H1 (cell line): ENCODE measurements around the gene CYP27C1. TPM values are rescaled to one million over a fixed set of nuclear protein-coding genes. Genes with fewer than 3 reads are reported as not detected.
A peak's percentile ranks its signal among the peaks of the same experiment; 100 is the strongest.

ENCODE experiments used
- CTCF ChIA-PET: fragments of 300-600 bp; sonication (Branson Sonifier 250); formaldehyde crosslinking; loops from one replicate; lab custom pipeline; 2021; ENCODE audit not compliant: partially characterized antibody; lab: Charles Lee
- POLR2A ChIA-PET: fragments of 300-600 bp; sonication (Branson Sonifier 250); formaldehyde crosslinking; loops from one replicate; lab custom pipeline; 2021; ENCODE audit warnings: inconsistent platforms; ENCODE audit not compliant: partially characterized antibody; lab: Charles Lee
- DNase-seq, 2 experiments: peaks; one replicate each; pipeline versions ENCODE4 v3.0.0 to v3.0.0-alpha.2; 2010 to 2022; ENCODE audit warnings: low spot score in 2 of 2, low read depth in 1 of 2, mixed read lengths in 1 of 2
- FAIRE-seq: peaks from 2 replicates; lab custom pipeline; 2011; peaks lifted over from hg19 to GRCh38; lab: Jason Lieb, UNC
- H2AFZ ChIP-seq: 2 replicates; pipeline ENCODE4 v1.8.1; 2012; ENCODE audit warnings: low read length, inconsistent platforms
- H2AK5ac ChIP-seq: 2 replicates; pipeline ENCODE4 v1.6.1; 2013; ENCODE audit warnings: low read depth, low read length
- H2BK120ac ChIP-seq: replicated peaks from 2 replicates; pipeline ENCODE3; 2013; ENCODE audit warnings: low read depth, low read length, inconsistent platforms
- H2BK12ac ChIP-seq: 2 replicates; pipeline ENCODE4 v1.6.1; 2013; ENCODE audit warnings: low read depth, low read length
- H2BK15ac ChIP-seq: 2 replicates; pipeline ENCODE4 v1.6.1; 2013; ENCODE audit warnings: low read length
- H2BK20ac ChIP-seq: 2 replicates; pipeline ENCODE4 v1.6.1; 2013; ENCODE audit warnings: low read length
- H2BK5ac ChIP-seq: 2 replicates; pipeline ENCODE4 v1.6.1; 2013; ENCODE audit warnings: low read depth, low read length
- H3K14ac ChIP-seq: 2 replicates; pipeline ENCODE4 v1.6.1; 2013; ENCODE audit warnings: inconsistent platforms; ENCODE audit not compliant: insufficient read length
- H3K18ac ChIP-seq: 2 replicates; pipeline ENCODE4 v1.6.1; 2013; ENCODE audit warnings: low read length; ENCODE audit errors: extremely low read depth
- H3K23ac ChIP-seq: 2 replicates; pipeline ENCODE4 v1.6.1; 2013; ENCODE audit warnings: inconsistent platforms; ENCODE audit not compliant: insufficient read length
- H3K23me2 ChIP-seq: 2 replicates; pipeline ENCODE4 v1.6.1; 2013; ENCODE audit warnings: low read depth, low read length
- H3K27ac ChIP-seq: 2 replicates; pipeline ENCODE4 v1.6.1; 2011; ENCODE audit warnings: low read depth, low read length, inconsistent platforms
- H3K27me3 ChIP-seq, 4 experiments: replicated peaks in 1 of 4; 1 replicate in 1 of 4; 2 replicates in 3 of 4; pipeline versions ENCODE4 v1.6.1 to v1.8.1; 2011 to 2013; ENCODE audit warnings: low read length in 3 of 4, mild to moderate bottlenecking in 3 of 4, inconsistent platforms in 2 of 4, mixed read lengths in 2 of 4, moderate library complexity in 1 of 4; ENCODE audit not compliant: control insufficient read depth in 3 of 4, insufficient read depth in 3 of 4; ENCODE audit errors: extremely low read depth in 1 of 4
- H3K36me3 ChIP-seq, 4 experiments: 2 replicates each; pipeline versions ENCODE4 v1.6.1 to v1.8.1; 2011 to 2013; ENCODE audit warnings: mild to moderate bottlenecking in 4 of 4, low read length in 3 of 4, moderate library complexity in 2 of 4, control low read depth in 1 of 4, inconsistent platforms in 1 of 4; ENCODE audit not compliant: insufficient read depth in 4 of 4, control insufficient read depth in 2 of 4
- H3K4ac ChIP-seq: replicated peaks from 2 replicates; pipeline ENCODE3; 2013; ENCODE audit warnings: low read length, low read depth, mixed read lengths, inconsistent platforms; ENCODE audit not compliant: insufficient read length
- H3K4me1 ChIP-seq, 4 experiments: replicated peaks in 1 of 4; 1 replicate in 1 of 4; 2 replicates in 3 of 4; pipeline versions ENCODE4 v1.6.1 to v1.8.1; 2011 to 2013; ENCODE audit warnings: low read length in 3 of 4, inconsistent platforms in 2 of 4, mixed read lengths in 1 of 4; ENCODE audit not compliant: insufficient read depth in 4 of 4, control insufficient read depth in 3 of 4
- H3K4me2 ChIP-seq, 2 experiments: 2 replicates each; pipeline versions ENCODE4 v1.6.1 to v1.8.1; 2011 to 2013; ENCODE audit warnings: low read depth in 2 of 2, low read length in 2 of 2, control low read depth in 1 of 2, inconsistent platforms in 1 of 2, mild to moderate bottlenecking in 1 of 2; ENCODE audit not compliant: insufficient read depth in 1 of 2
- H3K4me3 ChIP-seq, 4 experiments: fragments of 200-600, 300-600 bp in 1 of 4; sonication (generic), shearing (Covaris generic), sonication (Bioruptor Twin) in 1 of 4; 2 replicates each; pipeline versions ENCODE4 v1.5.1 to v1.8.1; 2011 to 2016; ENCODE audit warnings: low read length in 4 of 4, low read depth in 3 of 4, control low read depth in 2 of 4, inconsistent platforms in 2 of 4, mild to moderate bottlenecking in 2 of 4, mixed read lengths in 1 of 4, moderate library complexity in 1 of 4; ENCODE audit not compliant: insufficient read depth in 2 of 4; ENCODE audit errors: extremely low read depth in 1 of 4
- H3K56ac ChIP-seq: replicated peaks from 2 replicates; pipeline ENCODE3; 2013; ENCODE audit warnings: low read depth, mild to moderate bottlenecking, mixed read lengths, low read length, inconsistent platforms; ENCODE audit not compliant: insufficient read length
- H3K79me1 ChIP-seq: 2 replicates; pipeline ENCODE4 v1.6.1; 2013; ENCODE audit warnings: low read depth, low read length, control low read depth
- H3K79me2 ChIP-seq, 2 experiments: 2 replicates each; pipeline versions ENCODE4 v1.6.1 to v1.8.1; 2012 to 2013; ENCODE audit warnings: low read length in 2 of 2, mild to moderate bottlenecking in 2 of 2, inconsistent platforms in 1 of 2; ENCODE audit not compliant: insufficient read depth in 2 of 2, control insufficient read depth in 1 of 2
- H3K9ac ChIP-seq, 4 experiments: replicated peaks in 1 of 4; 1 replicate in 1 of 4; 2 replicates in 3 of 4; pipeline versions ENCODE4 v1.6.1 to v1.8.1; 2011 to 2013; ENCODE audit warnings: low read depth in 3 of 4, low read length in 3 of 4, control low read depth in 2 of 4, mild to moderate bottlenecking in 2 of 4, moderate library complexity in 2 of 4, inconsistent platforms in 1 of 4; ENCODE audit errors: extremely low read depth in 1 of 4
- H3K9me3 ChIP-seq, 2 experiments: 2 replicates each; pipeline versions ENCODE4 v1.6.1 to v1.8.1; 2012 to 2013; ENCODE audit warnings: mild to moderate bottlenecking in 2 of 2, moderate library complexity in 2 of 2, control low read depth in 1 of 2, inconsistent platforms in 1 of 2, low read depth in 1 of 2, low read length in 1 of 2, mixed read lengths in 1 of 2; ENCODE audit not compliant: insufficient read depth in 2 of 2
- H4K20me1 ChIP-seq, 2 experiments: replicated peaks in 1 of 2; 2 replicates each; pipeline versions ENCODE3 to v1.8.1; 2011 to 2013; ENCODE audit warnings: inconsistent platforms in 2 of 2, low read length in 2 of 2, mild to moderate bottlenecking in 1 of 2; ENCODE audit not compliant: insufficient read depth in 2 of 2, control insufficient read depth in 1 of 2
- H4K5ac ChIP-seq: 2 replicates; pipeline ENCODE4 v1.6.1; 2013; ENCODE audit warnings: low read length, low read depth, mixed read lengths, inconsistent platforms; ENCODE audit not compliant: insufficient read length
- H4K8ac ChIP-seq: 2 replicates; pipeline ENCODE4 v1.8.0; 2013; ENCODE audit warnings: mild to moderate bottlenecking, moderate library complexity, low read length, inconsistent platforms; ENCODE audit not compliant: insufficient read depth; ENCODE audit errors: extremely low read depth
- H4K91ac ChIP-seq: replicated peaks from 2 replicates; pipeline ENCODE3; 2013; ENCODE audit warnings: low read length, mixed read lengths, inconsistent platforms; ENCODE audit not compliant: insufficient read length
- EGR1 ChIP-seq: IDR thresholded peaks from 2 replicates; pipeline ENCODE4 v1.6.1; 2011; ENCODE audit warnings: low read depth, low read length, borderline replicate concordance
- GABPA ChIP-seq: IDR thresholded peaks from 2 replicates; pipeline ENCODE4 v1.6.1; 2011; ENCODE audit warnings: mild to moderate bottlenecking, low read length, moderate library complexity, borderline replicate concordance; ENCODE audit not compliant: insufficient read depth
- JUN ChIP-seq: IDR thresholded peaks from 2 replicates; pipeline ENCODE4 v1.6.1; 2011; ENCODE audit warnings: low read depth, mild to moderate bottlenecking, improper control_type of control experiment, low read length
- RNF2 ChIP-seq: fragments of 200-900, 300-1000 bp; sonication (generic); IDR thresholded peaks from 2 replicates; pipeline ENCODE4 v1.7.1; 2016; ENCODE audit warnings: borderline replicate concordance, low read depth, mild to moderate bottlenecking, antibody characterized with exemption, low read length; ENCODE audit not compliant: poor library complexity, severe bottlenecking; ENCODE audit errors: missing control alignments
- SP4 ChIP-seq: IDR thresholded peaks from 2 replicates; pipeline ENCODE4 v1.6.1; 2012; ENCODE audit warnings: low read length, inconsistent platforms
- SRF ChIP-seq: IDR thresholded peaks from 2 replicates; pipeline ENCODE4 v1.6.1; 2011; ENCODE audit warnings: mild to moderate bottlenecking, low read depth, low read length, moderate library complexity
- WGBS, 2 experiments: shearing (Covaris generic) in 1 of 2; methylation state at CpG; one replicate each; pipeline versions ENCODE4 v1.1.6 to v1.1.7; 2013 to 2015; ENCODE audit warnings: low lambda C conversion rate in 2 of 2, mixed read lengths in 2 of 2, inconsistent platforms in 1 of 2, low coverage in 1 of 2, missing lambda C conversion rate in 1 of 2; ENCODE audit not compliant: insufficient replicate concordance in 2 of 2, insufficient coverage in 1 of 2, insufficient read length in 1 of 2; ENCODE audit errors: extremely low coverage in 1 of 2, missing lambda C conversion rate in 1 of 2; 5-methylcytosine and 5-hydroxymethylcytosine counted together
- polyA plus RNA-seq, 7 experiments: library from polyadenylated mRNA; depleted of rRNA in 3 of 7; stranded (reverse) in 5 of 7; unstranded in 2 of 7; fragments of >200 nt in 5 of 7; fragments of 200-250 nt in 2 of 7; gene quantifications; 1 replicate in 5 of 7; 2 replicates in 1 of 7; 4 replicates in 1 of 7; pipeline versions ENCODE4 v1.2.1 to v1.2.3, GENCODE V29; 2011 to 2013; ENCODE audit warnings: missing spikeins in 2 of 7, mixed read lengths in 2 of 7
- total RNA-seq: library from RNA; stranded (reverse); fragmentation: NEBNext Ultra II Directional; extraction: Animal tissue kit (Norgen Biotek cat#: 25700); gene quantifications from 2 replicates; pipeline ENCODE4 v1.2.1, GENCODE V29; 2021
- TF ChIP-seq, protein P1 (sequence below), 3 experiments: IDR thresholded peaks; 1 replicate in 2 of 3; 2 replicates in 1 of 3; pipeline versions ENCODE4 v1.5.1 to v1.6.1; 2011; ENCODE audit warnings: low read length in 3 of 3, mild to moderate bottlenecking in 3 of 3, inconsistent platforms in 2 of 3, low read depth in 1 of 3, moderate library complexity in 1 of 3; ENCODE audit not compliant: insufficient read depth in 1 of 3; ENCODE audit errors: control extremely low read depth in 1 of 3
- TF ChIP-seq, protein P2 (sequence below): IDR thresholded peaks from 2 replicates; pipeline ENCODE4 v1.6.1; 2011; ENCODE audit warnings: low read length, improper control_type of control experiment

CYP27C1 gene
- total and polyA plus RNA-seq, 2 of the 8 experiments (the other 6 are each of a cell fraction or from before 2014, with no cell fraction given), result 1.3 to 3.2 TPM

DNA sequence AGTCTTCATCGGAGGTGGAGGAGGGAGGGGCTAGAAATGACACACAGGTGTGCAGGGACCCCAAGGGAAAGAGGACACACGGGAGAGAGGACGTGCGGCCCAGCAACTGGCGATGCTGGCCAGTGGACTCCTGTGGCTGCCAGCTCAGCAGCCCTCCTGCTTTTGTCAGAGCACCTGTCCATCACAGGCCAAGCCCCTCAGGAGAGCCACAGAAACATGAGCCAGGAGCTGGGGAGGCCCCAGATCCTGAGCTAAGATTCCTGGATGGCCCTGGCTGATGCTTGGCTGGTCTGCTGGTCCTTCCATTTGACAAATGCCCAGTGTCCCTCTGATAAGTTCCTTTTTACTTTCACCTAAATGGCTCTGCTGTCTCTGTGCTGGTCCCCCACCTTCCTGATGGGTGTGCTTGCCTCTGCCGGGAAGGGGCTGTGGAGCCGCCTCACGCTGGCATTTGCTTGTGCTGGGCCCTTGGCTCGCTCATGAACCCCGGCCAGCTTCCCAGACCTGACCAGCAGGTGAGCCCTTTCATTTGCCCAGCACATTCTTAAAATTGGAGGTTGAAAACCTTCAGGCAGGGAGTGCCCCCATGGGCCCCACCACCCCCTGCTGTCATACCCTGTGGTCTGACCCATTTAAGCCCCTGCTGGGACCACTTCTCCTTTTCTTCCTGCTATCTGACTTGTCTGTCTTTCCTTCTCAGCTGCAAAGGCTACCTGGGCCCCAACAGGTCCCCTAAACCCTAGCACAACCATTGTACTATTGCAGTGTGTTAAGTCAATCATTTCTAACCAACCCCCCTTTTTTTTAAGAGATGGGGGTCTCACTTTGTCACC, 37.3 kb downstream of the CYP27C1 start:
- CTCF ChIA-PET, result interaction anchor here (0.6 to 3.6 kb wide), 5 partner anchors 9 to 253 kb away, joined by 3 to 18 read pairs (median 4); no protein-coding TSS in a partner anchor
- peaks cover 0 to 16% (median 9%) of the 10 kb centered on the region in 4 experiments; a peak in 4 of 7 replicates for H3K4me1 ChIP-seq
- no peak for FAIRE-seq
- DNase-seq, result no peak
- H4K5ac ChIP-seq, result no peak overlapping the region
- H2BK12ac ChIP-seq, result no peak overlapping the region
- no peaks in the 10 kb centered on the region; a peak in 1 of 4 replicates for H3K9me3 ChIP-seq
- no peaks in the 10 kb centered on the region for H3K79me1 ChIP-seq
- H3K4me2 ChIP-seq, result no peak overlapping the region
- H2AFZ ChIP-seq, result no peak overlapping the region
- no peaks in the 10 kb centered on the region for H3K27me3 ChIP-seq
- H2BK120ac ChIP-seq, result no peak overlapping the region
- no peak overlapping the region for H2BK20ac ChIP-seq
- H3K23ac ChIP-seq, result no peak overlapping the region
- H3K18ac ChIP-seq, result peak overlapping the region; percentile 48; the same call in 1 of the 2 replicates
- H3K79me2 ChIP-seq, result no peaks in the 10 kb centered on the region
- H4K8ac ChIP-seq, result no peak overlapping the region
- H4K91ac ChIP-seq, result no peak overlapping the region
- no peaks in the 10 kb centered on the region for H4K20me1 ChIP-seq
- H3K23me2 ChIP-seq, result no peaks in the 10 kb centered on the region
- no peak overlapping the region for H3K14ac ChIP-seq
- H3K56ac ChIP-seq, result no peak overlapping the region
- no peak overlapping the region for H2BK5ac ChIP-seq
- 0 out of 2 replicates have a peak overlapping the region, but pooled peaks have one; percentile 13 for H2AK5ac ChIP-seq
- no peaks in the 10 kb centered on the region for H3K36me3 ChIP-seq
- H3K27ac ChIP-seq, result no peak overlapping the region
- 95% methylated on average over 9 of the region's 10 CpGs; no CpG with 5 or more reads in 1 of the 2 experiments for WGBS, 2 experiments
- H3K4me3 ChIP-seq, result no peak overlapping the region
- H3K9ac ChIP-seq, result no peak overlapping the region
- H3K4ac ChIP-seq, result no peak overlapping the region
- TF ChIP-seq, protein P1, sequence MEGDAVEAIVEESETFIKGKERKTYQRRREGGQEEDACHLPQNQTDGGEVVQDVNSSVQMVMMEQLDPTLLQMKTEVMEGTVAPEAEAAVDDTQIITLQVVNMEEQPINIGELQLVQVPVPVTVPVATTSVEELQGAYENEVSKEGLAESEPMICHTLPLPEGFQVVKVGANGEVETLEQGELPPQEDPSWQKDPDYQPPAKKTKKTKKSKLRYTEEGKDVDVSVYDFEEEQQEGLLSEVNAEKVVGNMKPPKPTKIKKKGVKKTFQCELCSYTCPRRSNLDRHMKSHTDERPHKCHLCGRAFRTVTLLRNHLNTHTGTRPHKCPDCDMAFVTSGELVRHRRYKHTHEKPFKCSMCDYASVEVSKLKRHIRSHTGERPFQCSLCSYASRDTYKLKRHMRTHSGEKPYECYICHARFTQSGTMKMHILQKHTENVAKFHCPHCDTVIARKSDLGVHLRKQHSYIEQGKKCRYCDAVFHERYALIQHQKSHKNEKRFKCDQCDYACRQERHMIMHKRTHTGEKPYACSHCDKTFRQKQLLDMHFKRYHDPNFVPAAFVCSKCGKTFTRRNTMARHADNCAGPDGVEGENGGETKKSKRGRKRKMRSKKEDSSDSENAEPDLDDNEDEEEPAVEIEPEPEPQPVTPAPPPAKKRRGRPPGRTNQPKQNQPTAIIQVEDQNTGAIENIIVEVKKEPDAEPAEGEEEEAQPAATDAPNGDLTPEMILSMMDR (IDR thresholded peaks at IDR 0.05; ENCODE audit: control extremely low read depth in 1 of 3, insufficient read depth in 1 of 3, low read depth in 1 of 3, low read length in 3 of 3), result no peak
- TF ChIP-seq, protein P2, sequence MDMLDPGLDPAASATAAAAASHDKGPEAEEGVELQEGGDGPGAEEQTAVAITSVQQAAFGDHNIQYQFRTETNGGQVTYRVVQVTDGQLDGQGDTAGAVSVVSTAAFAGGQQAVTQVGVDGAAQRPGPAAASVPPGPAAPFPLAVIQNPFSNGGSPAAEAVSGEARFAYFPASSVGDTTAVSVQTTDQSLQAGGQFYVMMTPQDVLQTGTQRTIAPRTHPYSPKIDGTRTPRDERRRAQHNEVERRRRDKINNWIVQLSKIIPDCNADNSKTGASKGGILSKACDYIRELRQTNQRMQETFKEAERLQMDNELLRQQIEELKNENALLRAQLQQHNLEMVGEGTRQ, result no peak
- TF ChIP-seq SP4 (no peak), EGR1 (no peak), RNF2 (no peak), GABPA (no peak), JUN (no peak), SRF (no peak)
- POLR2A ChIA-PET, result no interaction called here
- H2BK15ac ChIP-seq, result no peak overlapping the region
